Head of caudate nucleus (tissue), 42 donors: Measurements from ENCODE around the gene TFR2.

ENCODE experiments used
- DNase-seq, 42 donors: peaks; one replicate each; pipeline versions ENCODE4 v3.0.0 to v3.0.0-alpha.2; 2020 to 2021; ENCODE audit warnings: mixed read lengths in 7 of 42
- intact Hi-C: fragments of 100-400 bp; cut with DNase I; formaldehyde crosslinking; loops from one replicate; pipeline ENCODE4 v1.15.0; 2022

Gene TFR2

DNA sequence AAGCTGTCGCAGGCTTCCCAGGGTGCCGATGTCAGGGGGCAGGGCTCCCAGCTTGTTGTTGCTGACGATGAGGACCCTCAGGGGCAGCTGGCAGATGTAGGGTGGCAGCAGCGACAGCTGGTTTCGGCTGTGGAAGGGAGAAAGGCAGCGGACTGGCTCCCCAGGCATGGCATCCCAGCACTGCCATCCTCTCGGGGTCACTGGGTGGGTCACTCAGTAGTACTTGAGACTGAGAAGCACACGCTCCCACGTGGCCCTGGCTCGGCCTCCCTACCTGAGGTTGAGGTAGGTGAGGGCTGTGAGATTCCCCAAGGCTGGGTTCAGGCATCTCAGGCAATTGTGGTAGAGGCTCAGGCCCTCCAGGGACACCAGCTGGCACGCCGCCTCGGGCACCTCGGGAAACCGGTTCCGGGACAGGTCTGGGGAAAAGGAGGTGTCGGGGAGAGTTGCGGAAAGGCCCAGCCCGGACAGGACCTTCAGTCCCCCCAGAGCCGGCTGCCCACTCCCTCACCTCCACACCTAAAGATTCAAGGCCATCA is 59.2 kb downstream of the TFR2 start:
- no peak for DNase-seq
- intact Hi-C loops = no loop called here

DNA sequence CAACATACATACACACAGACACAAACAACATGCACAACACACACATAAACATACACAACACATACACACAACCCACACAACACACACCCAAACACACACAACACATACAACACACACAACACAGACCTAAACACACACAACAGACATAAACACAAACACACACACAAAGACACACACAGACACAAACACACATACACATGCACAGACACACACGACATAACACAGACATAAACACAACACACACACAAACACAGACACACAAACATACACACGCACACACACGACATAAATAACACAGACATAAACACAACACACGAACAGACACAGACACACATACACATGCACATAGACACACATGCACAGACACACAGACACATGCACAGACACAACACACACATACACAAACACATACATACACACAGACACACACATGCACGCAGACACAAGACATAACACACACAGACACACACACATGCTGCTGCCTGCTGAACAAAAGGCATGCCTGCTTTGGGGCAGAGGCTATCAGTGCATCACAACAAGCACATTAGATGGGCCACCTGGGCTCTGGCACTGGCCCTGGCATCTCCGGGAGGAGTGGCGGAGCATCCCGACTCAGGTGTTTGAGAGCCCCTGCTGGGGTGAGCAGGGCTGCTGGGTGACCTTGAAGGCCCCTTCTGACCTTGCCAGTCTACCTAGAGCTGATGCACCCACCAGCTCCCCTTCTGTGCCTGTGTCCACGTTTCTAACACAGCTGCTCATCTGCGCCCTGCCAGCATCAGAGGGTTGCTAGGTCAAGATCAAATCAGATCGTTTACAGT is 60.7 kb downstream of the TFR2 start:
- no peak for DNase-seq
- intact Hi-C loops = no loop called here

DNA sequence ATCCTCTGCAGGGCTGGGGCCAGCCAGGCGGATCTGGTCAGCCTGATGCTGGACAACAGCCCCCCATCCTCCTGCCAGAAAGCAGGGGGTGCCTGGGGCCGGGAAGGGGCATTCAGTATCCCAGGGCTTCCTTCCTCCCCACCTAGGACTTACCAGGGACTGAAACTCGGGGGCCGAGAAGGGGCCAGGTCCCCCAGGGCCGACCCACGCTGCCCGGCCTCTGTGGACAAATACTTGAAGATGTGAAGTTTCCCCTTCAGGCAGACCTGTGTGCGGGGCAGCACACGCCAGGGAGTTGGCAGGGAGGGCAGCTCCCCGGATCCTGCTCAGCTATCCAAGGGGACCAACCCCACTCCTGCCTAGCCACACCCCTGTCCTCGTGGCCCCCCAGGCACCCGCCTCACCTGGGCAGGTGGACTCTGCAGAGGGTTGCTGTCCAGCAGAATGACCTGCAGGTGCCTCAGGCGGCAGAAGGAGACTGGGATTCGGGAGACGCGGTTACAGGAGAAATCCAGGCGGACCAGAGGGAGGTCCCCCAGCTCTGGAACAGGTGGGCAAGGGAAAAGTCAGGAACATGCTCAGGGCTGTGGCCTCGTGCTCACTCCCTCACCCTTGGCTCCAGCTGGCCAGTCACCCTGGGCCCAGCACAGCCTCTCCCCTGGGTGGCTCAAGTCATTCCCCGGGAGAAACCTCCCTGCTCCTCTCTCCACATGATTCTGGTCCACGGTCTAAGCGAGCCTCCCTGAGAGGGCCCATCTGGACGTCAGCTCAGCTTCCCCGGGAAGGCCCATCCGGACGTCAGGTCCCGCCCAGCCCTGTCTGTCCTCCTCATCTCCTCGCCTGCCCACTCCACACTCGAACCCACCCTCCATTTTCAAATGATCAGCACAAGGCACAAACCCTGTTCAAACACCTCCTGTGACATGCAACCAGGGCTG is 62.8 kb downstream of the TFR2 start:
- intact Hi-C loops = no loop called here
- no peak for DNase-seq

DNA sequence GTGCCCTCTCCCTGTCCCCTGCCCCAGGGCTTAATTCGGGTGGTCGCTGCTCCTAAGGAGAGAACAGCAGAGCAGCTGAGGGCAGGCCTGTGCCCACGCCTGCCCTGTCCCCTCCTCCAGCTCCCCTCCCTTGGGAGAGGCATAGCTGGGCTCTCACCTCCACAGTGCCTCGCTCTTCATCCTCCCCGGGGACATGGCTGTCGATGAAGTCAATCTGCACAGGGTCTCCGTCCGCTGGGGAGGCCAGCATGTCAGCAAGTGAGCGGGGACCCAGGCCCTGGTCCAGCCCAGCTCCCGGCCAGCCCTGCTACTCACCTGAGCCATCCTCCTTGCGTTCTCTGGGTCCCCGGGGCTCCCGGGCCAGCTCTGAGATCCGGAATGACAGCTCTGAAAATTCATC is 63.8 kb downstream of the TFR2 start:
- no peak for DNase-seq
- intact Hi-C loops = no loop called here

DNA sequence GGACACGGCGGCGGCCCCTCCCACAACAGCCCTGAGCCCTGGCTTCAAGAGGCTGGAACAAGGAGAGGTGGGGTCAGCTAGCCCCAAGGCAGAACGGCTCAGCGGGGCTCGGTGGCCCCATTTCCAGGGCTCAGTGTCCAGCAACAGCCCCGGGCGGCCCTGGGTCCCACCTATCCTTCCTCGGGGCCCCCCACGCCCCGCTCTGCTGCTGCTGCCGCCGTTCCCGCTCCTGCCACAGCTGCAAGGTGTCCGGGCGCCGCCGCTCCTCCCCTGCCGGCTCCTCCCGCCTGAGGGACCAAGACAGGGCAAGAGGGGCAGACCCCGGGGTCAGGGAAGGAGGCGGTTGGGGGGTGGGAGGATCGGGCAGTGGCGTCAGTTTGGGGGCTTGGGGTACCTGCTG is 64.2 kb downstream of the TFR2 start:
- DNase-seq = no peak

DNA sequence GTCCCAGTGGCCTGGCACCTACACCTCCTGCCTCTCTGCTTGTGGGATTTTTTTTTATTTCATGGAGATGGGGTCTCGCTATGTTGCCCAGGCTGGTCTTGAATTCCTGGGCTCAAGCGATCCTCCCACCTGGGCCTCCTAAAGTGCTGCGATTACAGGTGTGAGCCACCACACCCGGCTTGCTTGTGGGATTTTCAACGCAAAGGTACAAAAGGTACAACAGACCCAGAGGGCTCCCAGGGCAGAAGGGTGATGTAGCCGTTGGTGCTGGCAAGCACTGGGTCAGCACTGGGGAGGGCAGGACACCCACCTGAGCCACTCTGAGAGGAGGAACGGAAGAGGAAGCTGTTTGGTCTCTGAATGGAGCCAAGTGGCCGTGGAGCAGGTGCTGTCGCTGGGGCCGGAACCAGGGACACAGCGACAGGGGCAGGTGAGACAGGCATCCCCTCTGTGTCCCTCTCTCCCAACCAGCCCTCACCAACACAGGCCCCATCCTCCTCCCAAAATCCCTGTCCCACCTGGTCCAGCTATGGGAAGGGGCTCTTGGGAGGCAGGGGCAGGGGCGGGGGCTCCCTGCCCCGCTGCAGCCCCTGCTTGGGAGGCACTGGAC is 64.9 kb downstream of the TFR2 start:
- intact Hi-C loops = no loop called here
- DNase-seq = no peak

More for the DNA sequence above, 64.2 kb downstream of the TFR2 start:
- intact Hi-C loops = no loop called here

DNA sequence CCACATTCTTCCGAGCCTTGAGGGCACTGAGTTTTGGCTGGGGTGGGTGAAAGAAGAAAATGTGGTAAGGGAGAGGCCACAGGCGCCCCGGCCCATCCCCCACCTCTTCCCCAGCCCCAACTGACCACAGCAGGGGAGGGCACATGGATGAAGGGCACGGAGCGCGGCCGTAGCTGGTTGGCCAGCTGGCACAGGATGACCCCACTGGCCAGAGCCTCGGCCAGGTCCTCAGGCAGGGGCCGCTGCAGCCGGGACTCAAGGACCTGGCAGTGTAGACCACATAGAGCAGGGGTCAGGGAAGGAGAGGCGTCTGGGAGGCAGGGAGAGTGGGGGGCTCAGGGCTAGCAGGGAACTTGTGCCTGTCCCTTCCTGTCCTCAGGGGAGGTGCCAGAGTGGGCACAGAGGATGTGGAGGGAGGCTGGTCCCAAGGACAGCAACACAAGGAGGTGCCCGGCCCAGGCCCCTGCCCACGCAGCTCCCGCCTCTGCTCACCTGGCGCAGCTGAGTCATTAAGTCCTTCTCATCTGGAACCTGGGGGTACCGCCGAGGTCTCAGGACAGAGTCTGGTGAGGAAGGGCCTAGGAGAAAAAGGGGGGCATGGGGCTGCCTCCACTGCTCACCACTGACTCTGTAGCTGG is 65.5 kb downstream of the TFR2 start:
- intact Hi-C loops = no loop called here

DNA sequence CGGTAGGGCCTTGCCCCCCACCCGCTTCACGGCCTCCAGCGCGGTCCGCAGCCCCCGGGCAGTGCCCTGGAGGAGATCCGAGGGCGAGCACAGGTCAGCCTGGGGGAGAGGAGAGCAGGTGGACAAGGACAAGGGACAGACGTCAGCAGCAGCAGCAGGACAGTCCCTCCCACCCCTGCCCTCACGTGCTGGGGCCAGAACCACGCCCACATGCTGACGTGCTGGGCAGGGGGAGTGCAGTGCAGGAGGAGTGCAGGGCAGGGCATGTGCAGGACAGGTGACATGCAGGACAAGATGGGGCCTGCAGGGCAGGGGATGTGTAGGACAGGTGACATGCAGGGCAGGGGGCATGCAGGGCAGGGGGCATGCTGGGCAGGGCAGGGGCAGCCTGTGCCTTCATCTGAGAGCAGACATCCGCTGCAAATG is 66.1 kb downstream of the TFR2 start:
- DNase-seq = no peak
- intact Hi-C loops = no loop called here

More for the DNA sequence above, 65.5 kb downstream of the TFR2 start:
- no peak for DNase-seq

DNA sequence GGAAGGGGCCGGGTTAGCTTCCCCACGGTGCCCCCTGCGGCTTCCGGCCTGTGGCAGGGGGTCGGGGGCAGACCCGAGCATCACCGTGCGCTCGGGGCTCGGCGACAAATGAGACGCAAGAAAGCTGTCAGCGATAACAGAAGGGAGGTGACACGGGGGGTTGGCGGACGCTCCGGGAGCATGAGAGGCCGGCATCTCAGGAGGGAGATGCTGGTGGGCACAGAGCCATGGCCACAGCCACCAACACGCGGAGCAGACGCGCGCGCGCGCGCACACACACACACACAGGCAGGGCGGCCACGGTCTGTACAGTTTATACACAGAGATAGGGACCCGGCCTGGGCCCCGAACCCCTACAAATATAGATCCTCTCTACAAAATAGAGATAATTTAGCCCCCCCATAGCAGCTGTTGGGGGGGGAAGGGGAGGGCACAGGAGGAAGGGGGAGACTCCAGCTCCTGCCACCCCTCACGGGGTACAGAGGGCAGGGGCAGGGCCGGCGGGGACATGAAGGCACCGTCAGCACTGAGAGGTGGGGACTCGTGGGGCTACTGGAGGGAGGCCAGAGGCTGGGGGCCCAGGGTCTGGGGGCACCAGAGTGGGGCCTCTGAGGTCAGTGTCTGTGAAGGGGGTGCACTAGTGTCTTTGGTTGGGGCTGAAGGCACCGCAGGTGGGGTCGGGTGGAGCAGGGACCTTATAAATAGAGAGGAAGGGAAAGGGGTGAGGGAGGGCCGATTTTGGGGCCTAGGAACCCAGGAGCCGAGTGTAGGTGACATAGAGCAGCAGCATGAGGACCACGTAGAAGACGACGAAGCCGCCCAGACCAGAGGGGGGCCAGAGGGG is 66.8 kb downstream of the TFR2 start:
- intact Hi-C loops = no loop called here
- DNase-seq = no peak

DNA sequence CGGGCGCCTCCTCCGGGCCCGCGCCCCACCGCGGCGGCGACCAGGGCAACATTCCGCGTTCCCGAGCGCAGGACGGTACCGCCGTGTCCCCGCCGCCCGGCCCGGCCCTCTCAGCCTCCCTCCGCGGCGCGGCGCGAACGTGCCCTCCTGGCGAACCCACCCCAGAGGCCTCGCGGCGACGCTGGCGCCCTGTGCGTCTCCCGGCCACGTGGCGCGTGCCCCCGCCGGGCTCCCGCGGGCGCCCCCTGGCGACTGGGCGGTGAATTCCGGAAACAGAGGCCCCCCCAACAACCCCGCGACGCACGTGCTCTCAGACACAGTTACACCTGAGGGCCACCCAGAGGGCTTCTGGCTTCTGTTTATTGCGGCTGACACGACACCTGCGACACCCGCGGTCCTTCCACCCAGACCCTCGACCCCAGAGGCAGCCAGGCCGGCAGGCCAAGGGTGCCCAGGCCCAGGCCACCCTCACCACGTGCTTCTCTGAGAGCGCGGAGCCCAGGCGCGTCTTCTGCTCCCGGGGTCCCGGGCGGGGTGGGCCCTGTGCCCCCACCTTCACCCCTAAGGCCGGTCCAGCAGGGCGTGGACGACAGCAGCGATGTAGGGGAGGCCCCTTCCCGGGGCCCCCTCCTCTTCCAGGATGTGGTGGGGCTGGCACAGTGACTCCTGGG is 67.5 kb downstream of the TFR2 start, which contains the start of gene SAP25:
Gene SAP25, minus strand, starts transcription at position 210 of the 671 bp plus-strand sequence. Its CDS starts 158 bp downstream, at position 52.
- no peak for DNase-seq
- intact Hi-C loops = no loop called here

DNA sequence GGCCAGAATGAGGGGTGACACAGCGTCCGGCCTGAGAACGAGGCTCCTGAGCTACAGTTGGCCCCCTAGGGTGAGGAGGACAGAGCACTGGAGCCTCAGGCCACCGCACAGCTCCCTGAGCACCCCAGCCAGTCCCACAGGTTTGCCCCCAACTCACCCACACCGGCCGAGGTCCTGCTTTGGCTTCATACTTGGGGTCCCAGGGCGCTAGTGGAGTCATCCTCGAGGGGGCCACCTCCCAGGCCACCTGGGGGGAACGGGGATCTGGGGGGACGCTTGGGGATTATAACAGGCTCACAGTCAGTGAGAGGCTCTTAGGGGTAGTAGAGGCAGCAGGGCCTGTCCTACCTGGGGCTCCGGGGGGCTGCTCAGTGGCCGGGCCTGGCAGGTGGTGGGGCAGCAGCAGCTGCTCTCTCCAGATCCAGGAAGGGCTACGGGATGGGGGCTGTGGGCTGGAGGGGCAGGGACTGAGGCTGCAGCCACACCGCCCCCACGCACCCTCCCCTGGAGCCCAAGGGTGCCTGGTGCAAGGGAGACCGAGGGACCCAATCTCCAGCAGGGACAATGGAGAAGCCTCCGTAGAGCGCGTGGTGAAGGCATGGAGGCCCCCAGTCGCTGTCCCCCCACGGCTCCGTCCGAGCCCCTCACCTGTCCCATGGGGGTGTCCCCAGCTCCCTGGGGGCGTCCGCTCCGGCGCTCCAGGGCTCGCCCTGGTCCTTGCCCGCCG is 68.2 kb downstream of the TFR2 start:
- intact Hi-C loops = no loop called here
- DNase-seq = no peak

DNA sequence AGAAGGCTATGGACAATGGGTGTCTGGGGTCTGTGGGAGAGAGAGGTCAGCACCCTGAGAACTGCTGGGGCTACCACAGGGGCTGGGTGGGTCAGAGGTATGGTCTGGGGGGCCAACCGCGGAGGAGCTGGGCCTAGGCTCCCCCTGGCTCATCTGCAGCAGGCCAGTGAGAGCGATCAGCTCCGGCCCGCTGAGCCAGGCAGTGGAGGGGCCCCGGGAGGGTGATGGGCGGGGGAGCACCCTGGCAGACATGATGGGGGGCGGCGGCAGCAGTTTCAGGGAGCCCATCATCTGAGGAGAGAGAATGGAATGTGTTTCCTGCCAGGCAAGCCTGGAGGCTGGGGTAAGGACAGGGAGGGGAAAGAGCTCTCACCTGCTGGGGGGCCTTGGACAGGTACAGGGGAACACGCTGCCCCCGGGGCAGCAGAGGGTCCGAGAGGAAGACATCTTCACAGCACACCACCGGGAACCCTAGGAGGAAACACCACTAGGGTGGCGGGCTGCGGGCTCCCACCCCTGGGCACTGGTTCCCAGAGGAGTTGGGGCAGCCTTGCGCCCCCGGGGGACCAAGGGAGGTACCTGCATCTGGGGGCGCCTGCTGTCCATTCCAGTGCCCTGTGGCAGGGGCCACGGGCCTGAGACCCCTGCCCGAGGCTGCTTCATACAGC is 68.9 kb downstream of the TFR2 start:
- DNase-seq = no peak
- intact Hi-C loops = no loop called here

DNA sequence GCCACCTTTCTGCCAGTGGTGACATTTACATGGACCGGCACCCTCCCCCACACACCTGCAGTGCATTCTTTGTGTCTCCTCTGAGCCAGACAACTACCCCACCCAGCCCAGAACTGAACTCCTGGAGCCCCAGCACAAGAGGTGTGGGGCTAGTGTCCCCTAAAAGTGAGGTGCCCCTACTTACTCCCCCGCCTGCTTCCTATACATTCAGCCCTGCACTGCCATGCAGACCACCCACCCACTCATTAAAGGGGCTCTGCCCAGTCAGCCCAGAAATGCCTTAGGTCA is 69.6 kb downstream of the TFR2 start:
- no peak for DNase-seq
- intact Hi-C loops = no loop called here

DNA sequence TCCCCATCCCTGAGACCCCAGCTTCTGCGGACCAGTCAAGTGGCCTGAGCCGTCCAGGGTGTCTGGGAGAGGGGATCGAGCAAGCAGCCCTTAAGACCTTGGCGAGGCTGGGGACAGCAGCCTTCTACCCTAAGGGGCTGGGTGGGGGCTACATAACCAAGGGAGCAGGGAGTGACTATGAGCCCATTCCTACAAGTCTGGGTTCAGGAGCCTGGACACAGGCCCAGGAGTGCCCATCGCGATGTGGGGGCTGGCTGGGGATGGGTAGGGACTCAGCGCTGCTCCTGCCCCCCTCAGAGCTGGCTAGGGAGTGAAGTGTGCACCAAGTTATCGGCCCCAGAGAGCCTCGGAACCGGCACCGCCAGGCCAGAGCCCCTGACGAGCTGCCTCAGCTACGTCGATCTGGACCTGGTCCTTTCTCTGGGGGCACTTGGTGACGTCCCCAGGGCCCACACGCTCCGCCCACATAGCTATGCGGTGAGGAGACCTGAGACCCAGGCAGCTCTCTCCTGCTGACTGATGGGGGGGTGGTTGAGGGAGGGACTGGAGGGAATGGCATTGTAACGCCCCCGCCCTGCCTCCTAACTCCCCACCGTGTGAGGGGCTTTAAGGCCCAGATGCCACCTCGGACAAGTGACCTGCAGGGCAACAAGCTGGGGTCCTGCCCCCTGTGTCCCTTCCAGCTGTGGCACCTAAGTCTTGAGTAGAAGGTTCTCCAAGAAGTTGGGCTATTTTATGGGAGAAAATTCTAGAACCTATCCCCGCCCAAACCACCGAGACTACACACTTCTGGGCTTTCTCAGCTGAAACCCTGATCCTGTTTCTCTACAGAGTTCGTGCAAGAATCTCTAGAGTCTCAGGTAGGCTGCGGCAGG is 70.2 kb downstream of the TFR2 start:
- intact Hi-C loops = no loop called here
- DNase-seq = no peak
